ENCODE results near the gene ADGRG4. TPM values are rescaled to one million over a fixed set of nuclear protein-coding genes. Genes with fewer than 3 reads are reported as not detected.

The ADGRG4 gene
- polyA plus RNA-seq, 2 donors = under 0.01 TPM; not detected in 1

- 43 to 61% methylated on average over 4 of the region's 4 CpGs for WGBS, 2 donors
Measured at GRCh38 chrX:136354201-136354600, 53.4 kb downstream of the ADGRG4 start.

GRCh38 chrX:136369377-136369776 lies 68.6 kb downstream of the ADGRG4 start:
- no peak overlapping the region for H3K4me3 ChIP-seq (ENCODE audit: low read depth in 1 of 2, low read length in 2 of 2)
- H3K27ac ChIP-seq (ENCODE audit: low read depth in 2 of 2, low read length in 1 of 2) = no peak overlapping the region
- 71 to 79% methylated on average over 5 of the region's 5 CpGs for WGBS, 2 donors
- no peaks in the 10 kb centered on the region for H3K27me3 ChIP-seq (ENCODE audit: control insufficient read depth in 1 of 2, insufficient read depth in 2 of 2, low read length in 2 of 2)
- no peaks in the 10 kb centered on the region for H3K4me1 ChIP-seq (ENCODE audit: control insufficient read depth in 2 of 2, insufficient read depth in 2 of 2, low read length in 1 of 2)
- H3K36me3 ChIP-seq (ENCODE audit: control insufficient read depth in 2 of 2, insufficient read depth in 2 of 2, low read length in 1 of 2) = no peaks in the 10 kb centered on the region
- H3K9me3 ChIP-seq (ENCODE audit: control insufficient read depth in 2 of 2, insufficient read depth in 1 of 2, low read depth in 1 of 2, low read length in 1 of 2) = no peaks in the 10 kb centered on the region

More at GRCh38 chrX:136354201-136354600, 53.4 kb downstream of the ADGRG4 start:
- Histone ChIP-seq H3K4me3 (ENCODE audit: low read depth in 1 of 2, low read length in 2 of 2) (no peak overlapping the region), H3K36me3 (ENCODE audit: control insufficient read depth in 2 of 2, insufficient read depth in 2 of 2, low read length in 1 of 2) (no peaks in the 10 kb centered on the region), H3K27me3 (ENCODE audit: control insufficient read depth in 1 of 2, insufficient read depth in 2 of 2, low read length in 2 of 2) (no peaks in the 10 kb centered on the region), H3K27ac (ENCODE audit: low read depth in 2 of 2, low read length in 1 of 2) (no peak overlapping the region), H3K9me3 (ENCODE audit: control insufficient read depth in 2 of 2, insufficient read depth in 1 of 2, low read depth in 1 of 2, low read length in 1 of 2) (no peaks in the 10 kb centered on the region), H3K4me1 (ENCODE audit: control insufficient read depth in 2 of 2, insufficient read depth in 2 of 2, low read length in 1 of 2) (no peaks in the 10 kb centered on the region)

GRCh38 chrX:136376713-136377112 lies 76.0 kb downstream of the ADGRG4 start:
- Histone ChIP-seq H3K4me3 (ENCODE audit: low read depth in 1 of 2, low read length in 2 of 2) (no peak overlapping the region), H3K27ac (ENCODE audit: low read depth in 2 of 2, low read length in 1 of 2) (no peak overlapping the region), H3K4me1 (ENCODE audit: control insufficient read depth in 2 of 2, insufficient read depth in 2 of 2, low read length in 1 of 2) (no peaks in the 10 kb centered on the region), H3K9me3 (ENCODE audit: control insufficient read depth in 2 of 2, insufficient read depth in 1 of 2, low read depth in 1 of 2, low read length in 1 of 2) (no peaks in the 10 kb centered on the region), H3K27me3 (ENCODE audit: control insufficient read depth in 1 of 2, insufficient read depth in 2 of 2, low read length in 2 of 2) (no peaks in the 10 kb centered on the region), H3K36me3 (ENCODE audit: control insufficient read depth in 2 of 2, insufficient read depth in 2 of 2, low read length in 1 of 2) (no peaks in the 10 kb centered on the region)
- WGBS, 2 donors = 82% methylated on average over 5 of the region's 5 CpGs

GRCh38 chrX:136380010-136380769 lies 79.4 kb downstream of the ADGRG4 start:
- Histone ChIP-seq H3K4me3 (ENCODE audit: low read depth in 1 of 2, low read length in 2 of 2) (no peak overlapping the region), H3K27ac (ENCODE audit: low read depth in 2 of 2, low read length in 1 of 2) (no peak overlapping the region), H3K4me1 (ENCODE audit: control insufficient read depth in 2 of 2, insufficient read depth in 2 of 2, low read length in 1 of 2) (no peaks in the 10 kb centered on the region), H3K36me3 (ENCODE audit: control insufficient read depth in 2 of 2, insufficient read depth in 2 of 2, low read length in 1 of 2) (no peaks in the 10 kb centered on the region), H3K9me3 (ENCODE audit: control insufficient read depth in 2 of 2, insufficient read depth in 1 of 2, low read depth in 1 of 2, low read length in 1 of 2) (no peaks in the 10 kb centered on the region), H3K27me3 (ENCODE audit: control insufficient read depth in 1 of 2, insufficient read depth in 2 of 2, low read length in 2 of 2) (no peaks in the 10 kb centered on the region)
- WGBS, 2 donors = 47 to 50% methylated on average over 1 of the region's 1 CpG

- WGBS, 2 donors = 19 to 45% methylated on average over 1 of the region's 1 CpG
Measured at GRCh38 chrX:136386173-136386572, 85.4 kb downstream of the ADGRG4 start.

GRCh38 chrX:136386826-136387225 lies 86.1 kb downstream of the ADGRG4 start:
- Histone ChIP-seq H3K4me1 (ENCODE audit: control insufficient read depth in 2 of 2, insufficient read depth in 2 of 2, low read length in 1 of 2) (no peaks in the 10 kb centered on the region), H3K27me3 (ENCODE audit: control insufficient read depth in 1 of 2, insufficient read depth in 2 of 2, low read length in 2 of 2) (peaks cover 0 to 9% of the 10 kb centered on the region in 2 donors), H3K27ac (ENCODE audit: low read depth in 2 of 2, low read length in 1 of 2) (no peak overlapping the region), H3K36me3 (ENCODE audit: control insufficient read depth in 2 of 2, insufficient read depth in 2 of 2, low read length in 1 of 2) (no peaks in the 10 kb centered on the region), H3K9me3 (ENCODE audit: control insufficient read depth in 2 of 2, insufficient read depth in 1 of 2, low read depth in 1 of 2, low read length in 1 of 2) (no peaks in the 10 kb centered on the region), H3K4me3 (ENCODE audit: low read depth in 1 of 2, low read length in 2 of 2) (no peak overlapping the region)
- WGBS, 2 donors = 59 to 62% methylated on average over 2 of the region's 2 CpGs

More at GRCh38 chrX:136386173-136386572, 85.4 kb downstream of the ADGRG4 start:
- Histone ChIP-seq H3K4me1 (ENCODE audit: control insufficient read depth in 2 of 2, insufficient read depth in 2 of 2, low read length in 1 of 2) (no peaks in the 10 kb centered on the region), H3K27ac (ENCODE audit: low read depth in 2 of 2, low read length in 1 of 2) (no peak overlapping the region), H3K4me3 (ENCODE audit: low read depth in 1 of 2, low read length in 2 of 2) (no peak overlapping the region), H3K36me3 (ENCODE audit: control insufficient read depth in 2 of 2, insufficient read depth in 2 of 2, low read length in 1 of 2) (no peaks in the 10 kb centered on the region), H3K9me3 (ENCODE audit: control insufficient read depth in 2 of 2, insufficient read depth in 1 of 2, low read depth in 1 of 2, low read length in 1 of 2) (no peaks in the 10 kb centered on the region), H3K27me3 (ENCODE audit: control insufficient read depth in 1 of 2, insufficient read depth in 2 of 2, low read length in 2 of 2) (peaks cover 0 to 9% of the 10 kb centered on the region in 2 donors)

- no peak overlapping the region for H3K4me3 ChIP-seq (ENCODE audit: low read depth in 1 of 2, low read length in 2 of 2)
- no peaks in the 10 kb centered on the region for H3K36me3 ChIP-seq (ENCODE audit: control insufficient read depth in 2 of 2, insufficient read depth in 2 of 2, low read length in 1 of 2)
- no peak overlapping the region for H3K27ac ChIP-seq (ENCODE audit: low read depth in 2 of 2, low read length in 1 of 2)
- 65 to 75% methylated on average over 3 of the region's 3 CpGs for WGBS, 2 donors
- peaks cover 0 to 9% of the 10 kb centered on the region in 2 donors for H3K27me3 ChIP-seq (ENCODE audit: control insufficient read depth in 1 of 2, insufficient read depth in 2 of 2, low read length in 2 of 2)
- no peaks in the 10 kb centered on the region for H3K9me3 ChIP-seq (ENCODE audit: control insufficient read depth in 2 of 2, insufficient read depth in 1 of 2, low read depth in 1 of 2, low read length in 1 of 2)
- no peaks in the 10 kb centered on the region for H3K4me1 ChIP-seq (ENCODE audit: control insufficient read depth in 2 of 2, insufficient read depth in 2 of 2, low read length in 1 of 2)
Measured at GRCh38 chrX:136387951-136388502, 87.3 kb downstream of the ADGRG4 start.

GRCh38 chrX:136390921-136391320 lies 90.2 kb downstream of the ADGRG4 start:
- Histone ChIP-seq H3K4me3 (ENCODE audit: low read depth in 1 of 2, low read length in 2 of 2) (no peak overlapping the region), H3K27me3 (ENCODE audit: control insufficient read depth in 1 of 2, insufficient read depth in 2 of 2, low read length in 2 of 2) (peaks cover 0 to 9% of the 10 kb centered on the region in 2 donors), H3K27ac (ENCODE audit: low read depth in 2 of 2, low read length in 1 of 2) (no peak overlapping the region), H3K36me3 (ENCODE audit: control insufficient read depth in 2 of 2, insufficient read depth in 2 of 2, low read length in 1 of 2) (no peaks in the 10 kb centered on the region), H3K9me3 (ENCODE audit: control insufficient read depth in 2 of 2, insufficient read depth in 1 of 2, low read depth in 1 of 2, low read length in 1 of 2) (no peaks in the 10 kb centered on the region), H3K4me1 (ENCODE audit: control insufficient read depth in 2 of 2, insufficient read depth in 2 of 2, low read length in 1 of 2) (no peaks in the 10 kb centered on the region)
- 76 to 82% methylated on average over 2 of the region's 2 CpGs for WGBS, 2 donors

- H3K36me3 ChIP-seq (ENCODE audit: control insufficient read depth in 2 of 2, insufficient read depth in 2 of 2, low read length in 1 of 2) = no peaks in the 10 kb centered on the region
Measured at GRCh38 chrX:136395271-136395670, 94.5 kb downstream of the ADGRG4 start.

GRCh38 chrX:136397001-136397400 lies 96.2 kb downstream of the ADGRG4 start:
- Histone ChIP-seq H3K36me3 (ENCODE audit: control insufficient read depth in 2 of 2, insufficient read depth in 2 of 2, low read length in 1 of 2) (no peaks in the 10 kb centered on the region), H3K9me3 (ENCODE audit: control insufficient read depth in 2 of 2, insufficient read depth in 1 of 2, low read depth in 1 of 2, low read length in 1 of 2) (no peaks in the 10 kb centered on the region), H3K4me3 (ENCODE audit: low read depth in 1 of 2, low read length in 2 of 2) (no peak overlapping the region), H3K27me3 (ENCODE audit: control insufficient read depth in 1 of 2, insufficient read depth in 2 of 2, low read length in 2 of 2) (no peaks in the 10 kb centered on the region), H3K4me1 (ENCODE audit: control insufficient read depth in 2 of 2, insufficient read depth in 2 of 2, low read length in 1 of 2) (no peaks in the 10 kb centered on the region), H3K27ac (ENCODE audit: low read depth in 2 of 2, low read length in 1 of 2) (no peak overlapping the region)
- WGBS, 2 donors = 68 to 79% methylated on average over 4 of the region's 4 CpGs

More at GRCh38 chrX:136395271-136395670, 94.5 kb downstream of the ADGRG4 start:
- Histone ChIP-seq H3K27me3 (ENCODE audit: control insufficient read depth in 1 of 2, insufficient read depth in 2 of 2, low read length in 2 of 2) (peaks cover 0 to 5% of the 10 kb centered on the region in 2 donors), H3K4me1 (ENCODE audit: control insufficient read depth in 2 of 2, insufficient read depth in 2 of 2, low read length in 1 of 2) (no peaks in the 10 kb centered on the region), H3K9me3 (ENCODE audit: control insufficient read depth in 2 of 2, insufficient read depth in 1 of 2, low read depth in 1 of 2, low read length in 1 of 2) (no peaks in the 10 kb centered on the region), H3K4me3 (ENCODE audit: low read depth in 1 of 2, low read length in 2 of 2) (no peak overlapping the region), H3K27ac (ENCODE audit: low read depth in 2 of 2, low read length in 1 of 2) (no peak overlapping the region)
- 37 to 50% methylated on average over 3 of the region's 3 CpGs for WGBS, 2 donors

All from esophagus (tissue), 2 donors.